ENCODE measurements around the gene ALOX5AP. TPM values are rescaled to one million over a fixed set of nuclear protein-coding genes. Genes with fewer than 3 reads are reported as not detected.

ALOX5AP gene
- total RNA-seq, 1 donor from 2014 or later, result 4.5 TPM

DNA sequence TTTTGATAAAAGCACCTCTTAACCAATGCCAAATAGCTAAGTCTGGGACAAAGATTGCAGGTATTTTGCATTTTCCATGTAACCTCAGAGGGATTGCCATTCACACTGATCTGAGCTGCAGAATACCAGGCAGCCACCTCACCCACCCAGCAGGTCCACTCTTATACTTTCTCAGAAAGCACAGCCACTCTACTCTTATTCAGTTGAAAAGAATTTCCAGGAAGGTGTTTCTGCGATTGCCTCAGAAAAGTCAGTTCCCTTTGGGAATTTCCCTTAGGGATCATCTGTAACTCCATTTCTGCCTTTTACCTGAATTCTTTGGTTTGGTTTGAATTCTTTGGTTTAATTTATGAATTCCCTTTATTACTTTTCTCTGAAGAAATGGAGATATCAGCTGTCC, 904 bp upstream of the ALOX5AP start:
- TF ChIP-seq CTCF (IDR thresholded peaks at IDR 0.05; ENCODE audit: insufficient read depth, low read depth, low read length) (no peak), EZH2 (IDR thresholded peaks at IDR 0.05; ENCODE audit: insufficient read depth, low read length) (no peak)
- H3K9ac ChIP-seq (ENCODE audit: low read length), result no peak overlapping the region
- no peak for FAIRE-seq
- H3K4me1 ChIP-seq (ENCODE audit: insufficient read depth, low read length), result peaks cover 19% of the 10 kb centered on the region
- no peak overlapping the region for H2AFZ ChIP-seq (ENCODE audit: low read depth, low read length)
- Mint-ChIP-seq H3K27ac (ENCODE audit: unreplicated experiment) (peak overlapping the region; percentile 90), H3K9me3 (ENCODE audit: unreplicated experiment) (no peaks in the 10 kb centered on the region), H3K27me3 (ENCODE audit: low read depth, unreplicated experiment) (peaks cover 2% of the 10 kb centered on the region), H3K4me1 (ENCODE audit: low read depth, unreplicated experiment) (peaks cover 42% of the 10 kb centered on the region), H3K4me3 (ENCODE audit: unreplicated experiment) (no peak overlapping the region), H3K36me3 (ENCODE audit: low read depth, unreplicated experiment) (no peaks in the 10 kb centered on the region)
- no peaks in the 10 kb centered on the region for H3K79me2 ChIP-seq (ENCODE audit: insufficient read depth, low read length)
- peak overlapping the region; percentile 12 for H3K4me2 ChIP-seq (ENCODE audit: low read length)
- H3K4me3 ChIP-seq (ENCODE audit: insufficient read depth, low read depth, low read length), result no peak overlapping the region
- H3K36me3 ChIP-seq (ENCODE audit: insufficient read depth, low read length), result no peaks in the 10 kb centered on the region
- H4K20me1 ChIP-seq (ENCODE audit: insufficient read depth, low read length), result no peaks in the 10 kb centered on the region
- H3K9me3 ChIP-seq (ENCODE audit: insufficient read depth, low read depth, low read length), result no peaks in the 10 kb centered on the region
- peak overlapping the region; percentile 15 for H3K27ac ChIP-seq (ENCODE audit: low read depth, low read length)
- no peaks in the 10 kb centered on the region for H3K27me3 ChIP-seq (ENCODE audit: insufficient read depth, low read length)
- DNase-seq (ENCODE audit: low read depth), result peak; percentile 80

GRCh38 chr13:30735872-30736175, 481 bp downstream of the ALOX5AP start:
- DNase-seq (ENCODE audit: low read depth) (no peak), FAIRE-seq (no peak)
- TF ChIP-seq CTCF (IDR thresholded peaks at IDR 0.05; ENCODE audit: insufficient read depth, low read depth, low read length) (no peak), EZH2 (IDR thresholded peaks at IDR 0.05; ENCODE audit: insufficient read depth, low read length) (no peak)
- no peaks in the 10 kb centered on the region for H3K9me3 Mint-ChIP-seq (ENCODE audit: unreplicated experiment)
- peaks cover 2% of the 10 kb centered on the region for H3K27me3 Mint-ChIP-seq (ENCODE audit: low read depth, unreplicated experiment)
- peak overlapping the region; percentile 64 for H3K27ac Mint-ChIP-seq (ENCODE audit: unreplicated experiment)
- Histone ChIP-seq H3K36me3 (ENCODE audit: insufficient read depth, low read length) (no peaks in the 10 kb centered on the region), H3K4me2 (ENCODE audit: low read length) (no peak overlapping the region), H3K4me1 (ENCODE audit: insufficient read depth, low read length) (peaks cover 31% of the 10 kb centered on the region), H3K9me3 (ENCODE audit: insufficient read depth, low read depth, low read length) (no peaks in the 10 kb centered on the region), H3K79me2 (ENCODE audit: insufficient read depth, low read length) (no peaks in the 10 kb centered on the region), H3K4me3 (ENCODE audit: insufficient read depth, low read depth, low read length) (no peak overlapping the region), H3K27ac (ENCODE audit: low read depth, low read length) (no peak overlapping the region), H3K9ac (ENCODE audit: low read length) (no peak overlapping the region), H3K27me3 (ENCODE audit: insufficient read depth, low read length) (no peaks in the 10 kb centered on the region), H4K20me1 (ENCODE audit: insufficient read depth, low read length) (no peaks in the 10 kb centered on the region), H2AFZ (ENCODE audit: low read depth, low read length) (no peak overlapping the region)
- H3K4me1 Mint-ChIP-seq (ENCODE audit: low read depth, unreplicated experiment), result peaks cover 50% of the 10 kb centered on the region
- H3K36me3 Mint-ChIP-seq (ENCODE audit: low read depth, unreplicated experiment), result no peaks in the 10 kb centered on the region
- no peak overlapping the region for H3K4me3 Mint-ChIP-seq (ENCODE audit: unreplicated experiment)

GRCh38 chr13:30736461-30737320, 1.3 kb downstream of the ALOX5AP start:
- no peak for FAIRE-seq
- H2AFZ ChIP-seq (ENCODE audit: low read depth, low read length), result no peak overlapping the region
- no peaks in the 10 kb centered on the region for H3K9me3 Mint-ChIP-seq (ENCODE audit: unreplicated experiment)
- no peaks in the 10 kb centered on the region for H3K36me3 ChIP-seq (ENCODE audit: insufficient read depth, low read length)
- H3K4me1 Mint-ChIP-seq (ENCODE audit: low read depth, unreplicated experiment), result peaks cover 50% of the 10 kb centered on the region
- peaks cover 27% of the 10 kb centered on the region for H3K4me1 ChIP-seq (ENCODE audit: insufficient read depth, low read length)
- no peaks in the 10 kb centered on the region for H4K20me1 ChIP-seq (ENCODE audit: insufficient read depth, low read length)
- H3K79me2 ChIP-seq (ENCODE audit: insufficient read depth, low read length), result no peaks in the 10 kb centered on the region
- no peaks in the 10 kb centered on the region for H3K36me3 Mint-ChIP-seq (ENCODE audit: low read depth, unreplicated experiment)
- no peak overlapping the region for H3K4me3 ChIP-seq (ENCODE audit: insufficient read depth, low read depth, low read length)
- no peaks in the 10 kb centered on the region for H3K27me3 ChIP-seq (ENCODE audit: insufficient read depth, low read length)
- no peak for DNase-seq (ENCODE audit: low read depth)
- H3K9ac ChIP-seq (ENCODE audit: low read length), result no peak overlapping the region
- H3K4me2 ChIP-seq (ENCODE audit: low read length), result no peak overlapping the region
- no peak overlapping the region for H3K4me3 Mint-ChIP-seq (ENCODE audit: unreplicated experiment)
- peaks cover 2% of the 10 kb centered on the region for H3K27me3 Mint-ChIP-seq (ENCODE audit: low read depth, unreplicated experiment)
- TF ChIP-seq EZH2 (IDR thresholded peaks at IDR 0.05; ENCODE audit: insufficient read depth, low read length) (no peak), CTCF (IDR thresholded peaks at IDR 0.05; ENCODE audit: insufficient read depth, low read depth, low read length) (no peak)
- peak overlapping the region; percentile 22 for H3K27ac Mint-ChIP-seq (ENCODE audit: unreplicated experiment)
- H3K9me3 ChIP-seq (ENCODE audit: insufficient read depth, low read depth, low read length), result no peaks in the 10 kb centered on the region
- H3K27ac ChIP-seq (ENCODE audit: low read depth, low read length), result no peak overlapping the region

All from astrocyte (in vitro differentiated cells and primary cell).